Measurements from ENCODE around the gene IRGC.

Gene IRGC

GRCh38 chr19:43726736-43727592 lies 11.1 kb downstream of the IRGC start:
- no peak for DNase-seq

- DNase-seq: no peak
Measured at GRCh38 chr19:43727593-43727853, 11.6 kb downstream of the IRGC start.

GRCh38 chr19:43729919-43730318 lies 14.0 kb downstream of the IRGC start:
- DNase-seq: no peak

- no peak for DNase-seq
Measured at GRCh38 chr19:43731346-43731745, 15.5 kb downstream of the IRGC start.

GRCh38 chr19:43731846-43732245 lies 16.0 kb downstream of the IRGC start:
- no peak for DNase-seq

- no peak for DNase-seq
Measured at GRCh38 chr19:43735013-43735412, 19.1 kb downstream of the IRGC start.

- no peak for DNase-seq
Measured at GRCh38 chr19:43735957-43736356, 20.1 kb downstream of the IRGC start.

GRCh38 chr19:43738780-43739211 lies 22.9 kb downstream of the IRGC start:
- DNase-seq: no peak

- DNase-seq: no peak
Measured at GRCh38 chr19:43739439-43740235, 23.8 kb downstream of the IRGC start.

- DNase-seq: no peak
Measured at GRCh38 chr19:43741075-43741825, 25.4 kb downstream of the IRGC start.

GRCh38 chr19:43743059-43743458 lies 27.2 kb downstream of the IRGC start:
- DNase-seq: no peak

- DNase-seq: no peak
Measured at GRCh38 chr19:43747557-43748204, 31.8 kb downstream of the IRGC start.

- no peak for DNase-seq
Measured at GRCh38 chr19:43748205-43748594, 32.3 kb downstream of the IRGC start.

- no peak for DNase-seq
Measured at GRCh38 chr19:43748685-43749084, 32.8 kb downstream of the IRGC start.

GRCh38 chr19:43749152-43749551 lies 33.3 kb downstream of the IRGC start:
- DNase-seq: no peak

- DNase-seq: no peak
Measured at GRCh38 chr19:43749898-43750297, 34.0 kb downstream of the IRGC start.

- DNase-seq: no peak
Measured at GRCh38 chr19:43751466-43752220, 35.8 kb downstream of the IRGC start.

GRCh38 chr19:43752287-43752875 lies 36.5 kb downstream of the IRGC start:
- DNase-seq: no peak

- DNase-seq: no peak
Measured at GRCh38 chr19:43754253-43754502, 38.3 kb downstream of the IRGC start.

- peak; percentile 85 for DNase-seq
Measured at GRCh38 chr19:43754503-43755255, 38.8 kb downstream of the IRGC start, which contains the start of gene SMG9. SMG9 (minus strand) TSS chr19:43754962; CDS start chr19:43750741, 4,221 bp downstream.

GRCh38 chr19:43755256-43755801 lies 39.5 kb downstream of the IRGC start:
- DNase-seq: no peak

Measured in DMS 273 treated with DMSO at 0.1 percent for 48 hours (cell line).